A673 (cell line): Measurements from ENCODE around the gene EVPLL. TPM values are rescaled to one million over a fixed set of nuclear protein-coding genes. Genes with fewer than 3 reads are reported as not detected.

Experiments
- Bru-seq: library from RNA; stranded (reverse); fragments of 400-500 nt; gene quantifications from one replicate; lab custom pipeline; 2021; lab: Mats Ljungman, UMichigan
- BruChase-seq, 2 experiments: library from RNA; stranded (reverse); fragments of 400-500 nt; gene quantifications; one replicate each; lab custom pipeline; 2021; lab: Mats Ljungman, UMichigan
- BruUV-seq: library from RNA; stranded (reverse); fragments of 400-500 nt; replicated peaks from 2 replicates; lab custom pipeline; 2021; lab: Mats Ljungman, UMichigan
- CTCF ChIA-PET: fragments of 300-600 bp; sonication (Branson Sonifier 250); formaldehyde crosslinking; loops from one replicate; lab custom pipeline; 2022; ENCODE audit warnings: antibody characterized with exemption; lab: Charles Lee
- POLR2A ChIA-PET: fragments of 300-600 bp; sonication (Branson Sonifier 250); formaldehyde crosslinking; loops from one replicate; lab custom pipeline; 2022; ENCODE audit warnings: antibody characterized with exemption; ENCODE audit not compliant: low non-redundant PET; lab: Charles Lee
- DNase-seq: peaks from one replicate; pipeline ENCODE4 v3.0.0-alpha.2; 2015; ENCODE audit warnings: low spot score
- H3K27ac ChIP-seq: fragments of 200-600 bp; sonication (generic); 2 replicates; pipeline ENCODE4 v1.5.1; 2016; ENCODE audit warnings: mixed run types, low read depth, mild to moderate bottlenecking, mixed read lengths, antibody characterized with exemption, low read length; ENCODE audit not compliant: poor library complexity, severe bottlenecking
- H3K27me3 ChIP-seq: fragments of 200-600 bp; sonication (generic); replicated peaks from 2 replicates; pipeline ENCODE4 v1.6.1; 2017; ENCODE audit warnings: mixed run types, low read depth, mild to moderate bottlenecking, mixed read lengths, antibody characterized with exemption, low read length; ENCODE audit not compliant: insufficient read depth, poor library complexity
- H3K36me3 ChIP-seq: fragments of 200-600 bp; sonication (generic); 2 replicates; pipeline ENCODE4 v1.6.1; 2016; ENCODE audit warnings: mixed run types, mild to moderate bottlenecking, mixed read lengths, antibody characterized with exemption, low read length; ENCODE audit not compliant: insufficient read depth, poor library complexity, severe bottlenecking
- H3K4me1 ChIP-seq: fragments of 200-600 bp; sonication (generic); 2 replicates; pipeline ENCODE4 v1.6.1; 2017; ENCODE audit warnings: mixed run types, mild to moderate bottlenecking, mixed read lengths, antibody characterized with exemption, low read length; ENCODE audit not compliant: insufficient read depth, poor library complexity, severe bottlenecking
- H3K4me3 ChIP-seq: fragments of 200-600 bp; sonication (generic); 2 replicates; pipeline ENCODE4 v1.5.1; 2016; ENCODE audit warnings: low read depth, mixed run types, mild to moderate bottlenecking, mixed read lengths, low read length; ENCODE audit not compliant: poor library complexity, severe bottlenecking
- H3K9me3 ChIP-seq: fragments of 200-600 bp; sonication (generic); 2 replicates; pipeline ENCODE4 v1.6.1; 2016; ENCODE audit warnings: mixed run types, low read depth, mild to moderate bottlenecking, mixed read lengths, antibody characterized with exemption, low read length; ENCODE audit not compliant: poor library complexity, severe bottlenecking
- CTCF ChIP-seq: fragments of 300-800, 200-600 bp; sonication (generic); conservative IDR thresholded peaks from 2 replicates; pipeline ENCODE4 v1.5.1; 2017; ENCODE audit warnings: low read depth, mild to moderate bottlenecking, antibody characterized with exemption, low read length, moderate library complexity, mixed read lengths
- EZH2 ChIP-seq: fragments of 200-600 bp; sonication (generic); IDR thresholded peaks from 2 replicates; pipeline ENCODE4 v1.6.1; 2017; ENCODE audit warnings: borderline replicate concordance, low read depth, mild to moderate bottlenecking, mixed read lengths, antibody characterized with exemption, low read length; ENCODE audit not compliant: poor library complexity, severe bottlenecking
- intact Hi-C: fragments of 100-400 bp; cut with micrococcal nuclease; formaldehyde crosslinking; loops from one replicate; pipeline ENCODE4 v1.10.0; 2022; ENCODE audit not compliant: unreplicated experiment
- long read RNA-seq: library from polyadenylated mRNA; stranded (forward); transcript quantifications from one replicate; pipeline ENCODE4 v2.0.0, GENCODE V29; 2022
- total RNA-seq: library from RNA; stranded (reverse); gene quantifications from 2 replicates; pipeline ENCODE4 v1.2.3, GENCODE V29; 2021

The EVPLL gene
- total RNA-seq (not detected in 2 replicates), Bru-seq, nascent RNA (not detected), BruChase-seq, experiment 1, labeled RNA remaining after a 2-hour chase (not detected), BruChase-seq, experiment 2, labeled RNA remaining after a 6-hour chase (not detected)
- long read RNA-seq, result 0 reads

- Histone ChIP-seq H3K4me1 (no peaks in the 10 kb centered on the region), H3K9me3 (no peaks in the 10 kb centered on the region), H3K36me3 (no peaks in the 10 kb centered on the region), H3K27me3 (no peaks in the 10 kb centered on the region), H3K27ac (no peak within 1 kb of the TSS), H3K4me3 (no peak within 1 kb of the TSS)
- no TSS peak for BruUV-seq
- DNase-seq, result no peak
- CTCF ChIA-PET, result no interaction called here
- TF ChIP-seq CTCF (no peak), EZH2 (no peak)
- POLR2A ChIA-PET, result no interaction called here
- intact Hi-C loops, result no loop called here
Measured at GRCh38 chr17:18377437-18378204, at the start of gene EVPLL. Gene EVPLL, plus strand, starts transcription at chr17:18377778. Its CDS starts 3,160 bp downstream, at chr17:18380938.

GRCh38 chr17:18328643-18329204 is 48.9 kb upstream of the EVPLL start:
- TF ChIP-seq CTCF, result no peak
- TF ChIP-seq EZH2, result no peak
- no peak overlapping the region for H3K27ac ChIP-seq
- peaks cover 10% of the 10 kb centered on the region for H3K36me3 ChIP-seq
- H3K4me1 ChIP-seq, result no peaks in the 10 kb centered on the region
- H3K4me3 ChIP-seq, result no peak overlapping the region
- no peak for DNase-seq
- CTCF ChIA-PET, result no interaction called here
- POLR2A ChIA-PET, result no interaction called here
- no peaks in the 10 kb centered on the region for H3K9me3 ChIP-seq
- H3K27me3 ChIP-seq, result no peaks in the 10 kb centered on the region
- no TSS peak for BruUV-seq
- intact Hi-C loops, result no loop called here

GRCh38 chr17:18331879-18332278 is 45.7 kb upstream of the EVPLL start:
- Histone ChIP-seq H3K27ac (no peak overlapping the region), H3K4me1 (no peaks in the 10 kb centered on the region), H3K36me3 (peaks cover 19% of the 10 kb centered on the region), H3K4me3 (no peak overlapping the region), H3K27me3 (no peaks in the 10 kb centered on the region), H3K9me3 (no peaks in the 10 kb centered on the region)
- DNase-seq, result no peak
- ChIA-PET POLR2A (no interaction called here), CTCF (no interaction called here)
- no TSS peak for BruUV-seq
- TF ChIP-seq EZH2 (no peak), CTCF (no peak)
- intact Hi-C loops, result no loop called here
